HEK293 (cell line): ENCODE measurements around the gene SORT1.

Experiments used
- CTCF ChIP-seq: fragments of 450-650 bp; formaldehyde crosslinking; IDR thresholded peaks from 2 replicates; pipeline ENCODE4 v1.5.1; 2016; ENCODE audit warnings: missing biosample characterization, missing genetic modification characterization
- GLI4 ChIP-seq: fragments of 450-650 bp; formaldehyde crosslinking; IDR thresholded peaks from 2 replicates; pipeline ENCODE4 v1.5.1; 2016; ENCODE audit warnings: missing biosample characterization, missing genetic modification characterization
- HIC1 ChIP-seq: fragments of 450-650 bp; formaldehyde crosslinking; IDR thresholded peaks from 2 replicates; pipeline ENCODE4 v1.5.1; 2016; ENCODE audit warnings: missing biosample characterization, missing genetic modification characterization
- HOXA7 ChIP-seq: sonication (generic); formaldehyde crosslinking; IDR thresholded peaks from 2 replicates; pipeline ENCODE4 v1.8.1; 2022; ENCODE audit warnings: missing genetic modification reagents, borderline replicate concordance
- HOXD13 ChIP-seq: sonication (generic); formaldehyde crosslinking; IDR thresholded peaks from 2 replicates; pipeline ENCODE4 v1.8.0; 2022; ENCODE audit warnings: missing genetic modification reagents, borderline replicate concordance
- REST ChIP-seq: fragments of 450-650 bp; formaldehyde crosslinking; IDR thresholded peaks from 2 replicates; pipeline ENCODE4 v1.5.1; 2016; ENCODE audit warnings: missing biosample characterization, missing genetic modification characterization
- ZBTB21 ChIP-seq: fragments of 450-650 bp; formaldehyde crosslinking; IDR thresholded peaks from 2 replicates; pipeline ENCODE4 v1.5.1; 2017; ENCODE audit warnings: missing biosample characterization, missing genetic modification characterization
- ZNF600 ChIP-seq: fragments of 450-650 bp; formaldehyde crosslinking; IDR thresholded peaks from 2 replicates; pipeline ENCODE4 v1.5.1; 2016; ENCODE audit warnings: missing biosample characterization, missing genetic modification characterization
- ZNF76 ChIP-seq: fragments of 450-650 bp; formaldehyde crosslinking; IDR thresholded peaks from 2 replicates; pipeline ENCODE4; 2016; ENCODE audit warnings: low read depth, missing biosample characterization, missing genetic modification characterization, borderline replicate concordance
- ZNF777 ChIP-seq: fragments of 450-650 bp; formaldehyde crosslinking; IDR thresholded peaks from 2 replicates; pipeline ENCODE4 v1.5.1; 2017; ENCODE audit warnings: missing biosample characterization, missing genetic modification characterization, borderline replicate concordance

GRCh38 chr1:109412551-109412950 lies 14.8 kb upstream of the SORT1 start:
- no peak for TF ChIP-seq CTCF (tag by site-specific recombination)
- no peak for TF ChIP-seq REST (tag by site-specific recombination)
- TF ChIP-seq HIC1 (tag by site-specific recombination) = no peak
- TF ChIP-seq HOXD13 (CRISPR knock-in tag) = no peak
- TF ChIP-seq ZNF600 = no peak
- no peak for TF ChIP-seq ZNF777 (tag by site-specific recombination)
- no peak for TF ChIP-seq ZNF76 (tag by site-specific recombination)
- TF ChIP-seq GLI4 (tag by site-specific recombination) = no peak
- no peak for TF ChIP-seq ZBTB21
- no peak for TF ChIP-seq HOXA7 (CRISPR knock-in tag)
